Left hindlimb (tissue), 1 donor: Measurements from ENCODE around the gene CSTA.

Source experiments
- DNase-seq: peaks from one replicate; pipeline ENCODE4 v3.0.0-alpha.2; 2018

CSTA gene

GRCh38 chr3:122324871-122325323 lies at the start of gene CSTA:
TSS of gene CSTA (plus strand) at chr3:122325248. CDS start at chr3:122325293, 45 bp downstream.
- DNase-seq, result no peak

- DNase-seq, result no peak
These were observed 43.2 kb upstream of the CSTA start for GRCh38 chr3:122281891-122282290.

DNA sequence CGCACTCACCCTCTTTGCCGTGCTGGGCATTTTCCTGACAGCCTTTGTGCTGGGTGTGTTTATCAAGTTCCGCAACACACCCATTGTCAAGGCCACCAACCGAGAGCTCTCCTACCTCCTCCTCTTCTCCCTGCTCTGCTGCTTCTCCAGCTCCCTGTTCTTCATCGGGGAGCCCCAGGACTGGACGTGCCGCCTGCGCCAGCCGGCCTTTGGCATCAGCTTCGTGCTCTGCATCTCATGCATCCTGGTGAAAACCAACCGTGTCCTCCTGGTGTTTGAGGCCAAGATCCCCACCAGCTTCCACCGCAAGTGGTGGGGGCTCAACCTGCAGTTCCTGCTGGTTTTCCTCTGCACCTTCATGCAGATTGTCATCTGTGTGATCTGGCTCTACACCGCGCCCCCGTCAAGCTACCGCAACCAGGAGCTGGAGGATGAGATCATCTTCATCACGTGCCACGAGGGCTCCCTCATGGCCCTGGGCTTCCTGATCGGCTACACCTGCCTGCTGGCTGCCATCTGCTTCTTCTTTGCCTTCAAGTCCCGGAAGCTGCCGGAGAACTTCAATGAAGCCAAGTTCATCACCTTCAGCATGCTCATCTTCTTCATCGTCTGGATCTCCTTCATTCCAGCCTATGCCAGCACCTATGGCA lies 41.1 kb upstream of the CSTA start:
- no peak for DNase-seq

DNA sequence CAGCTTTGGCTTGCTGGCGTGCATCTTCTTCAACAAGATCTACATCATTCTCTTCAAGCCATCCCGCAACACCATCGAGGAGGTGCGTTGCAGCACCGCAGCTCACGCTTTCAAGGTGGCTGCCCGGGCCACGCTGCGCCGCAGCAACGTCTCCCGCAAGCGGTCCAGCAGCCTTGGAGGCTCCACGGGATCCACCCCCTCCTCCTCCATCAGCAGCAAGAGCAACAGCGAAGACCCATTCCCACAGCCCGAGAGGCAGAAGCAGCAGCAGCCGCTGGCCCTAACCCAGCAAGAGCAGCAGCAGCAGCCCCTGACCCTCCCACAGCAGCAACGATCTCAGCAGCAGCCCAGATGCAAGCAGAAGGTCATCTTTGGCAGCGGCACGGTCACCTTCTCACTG lies 40.6 kb upstream of the CSTA start:
- DNase-seq, result no peak

- no peak for DNase-seq
These were observed 30.7 kb upstream of the CSTA start for GRCh38 chr3:122294359-122294758.

- no peak for DNase-seq
These were observed 29.6 kb upstream of the CSTA start for GRCh38 chr3:122295266-122296062.

- DNase-seq, result no peak
These were observed 26.8 kb upstream of the CSTA start for GRCh38 chr3:122298239-122298638.

GRCh38 chr3:122299215-122299614 lies 25.8 kb upstream of the CSTA start:
- no peak for DNase-seq

DNA sequence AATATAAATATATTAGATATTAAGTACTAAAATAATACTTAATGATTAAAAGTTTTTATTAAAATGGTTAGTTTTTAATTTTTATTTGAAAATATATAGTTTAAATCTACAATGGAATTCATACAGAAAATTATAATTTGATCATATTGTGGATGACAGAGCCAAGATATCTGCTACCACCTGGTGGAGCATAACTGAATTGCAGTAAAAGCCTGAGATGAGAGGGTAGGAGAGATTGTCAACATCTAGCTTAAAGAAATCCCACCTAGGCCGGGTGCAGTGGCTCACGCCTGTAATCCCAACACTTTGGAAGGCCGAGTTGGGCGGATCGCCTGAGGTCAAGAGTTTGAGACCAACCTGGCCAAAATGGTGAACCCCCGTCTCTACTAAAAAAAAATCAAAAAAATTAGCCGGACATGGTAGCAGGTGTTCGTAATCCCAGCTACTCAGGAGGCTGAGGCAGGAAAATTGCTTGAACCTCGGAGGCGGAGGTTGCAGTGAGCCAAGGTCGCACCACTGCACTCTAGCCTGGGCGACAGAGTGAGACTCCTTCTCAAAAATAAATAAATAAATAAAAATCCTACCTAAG lies 25.1 kb upstream of the CSTA start:
- no peak for DNase-seq

- DNase-seq, result no peak
These were observed 24.0 kb upstream of the CSTA start for GRCh38 chr3:122301063-122301462.

DNA sequence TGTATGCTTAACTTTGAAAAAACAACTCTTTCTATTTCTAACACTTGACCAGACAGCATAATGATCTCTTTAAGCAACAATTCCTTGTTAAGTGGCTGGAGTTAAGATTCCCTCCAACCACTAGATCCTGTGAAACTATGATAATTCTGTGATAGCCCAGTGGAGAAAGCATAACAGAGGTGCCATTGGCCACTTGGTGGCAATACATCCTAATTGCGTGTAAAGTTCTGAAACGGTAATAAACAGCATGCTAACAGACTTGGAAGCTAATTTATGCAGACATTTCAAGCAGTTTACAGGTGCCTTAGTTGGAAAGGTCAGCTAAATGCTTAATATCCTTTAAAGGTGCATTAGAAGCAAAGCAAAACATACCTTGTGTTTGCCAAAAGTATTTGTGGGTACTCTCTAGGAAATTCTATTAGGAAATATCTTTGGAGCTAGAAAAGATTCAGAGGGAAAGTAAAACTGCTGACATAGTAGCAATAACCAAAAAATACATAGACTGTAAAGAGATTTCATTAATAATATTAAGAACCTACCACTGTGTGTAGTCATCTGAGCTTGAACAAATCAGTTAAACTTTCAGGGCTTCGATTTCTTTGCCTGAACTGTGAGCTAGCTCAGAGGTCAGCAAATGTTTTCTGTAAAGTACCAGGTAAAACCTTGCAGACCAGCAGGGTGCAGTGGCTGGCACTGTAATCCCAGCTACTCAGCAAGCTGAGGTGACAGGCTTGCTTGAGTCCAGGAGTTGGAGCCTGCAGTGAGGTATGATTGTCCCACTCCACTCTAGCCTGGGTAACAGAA lies 19.0 kb upstream of the CSTA start:
- no peak for DNase-seq

GRCh38 chr3:122306622-122306953 lies 18.5 kb upstream of the CSTA start:
- DNase-seq, result no peak

- no peak for DNase-seq
These were observed 17.9 kb upstream of the CSTA start for GRCh38 chr3:122307094-122307687.

GRCh38 chr3:122307976-122308375 lies 17.1 kb upstream of the CSTA start:
- no peak for DNase-seq

DNA sequence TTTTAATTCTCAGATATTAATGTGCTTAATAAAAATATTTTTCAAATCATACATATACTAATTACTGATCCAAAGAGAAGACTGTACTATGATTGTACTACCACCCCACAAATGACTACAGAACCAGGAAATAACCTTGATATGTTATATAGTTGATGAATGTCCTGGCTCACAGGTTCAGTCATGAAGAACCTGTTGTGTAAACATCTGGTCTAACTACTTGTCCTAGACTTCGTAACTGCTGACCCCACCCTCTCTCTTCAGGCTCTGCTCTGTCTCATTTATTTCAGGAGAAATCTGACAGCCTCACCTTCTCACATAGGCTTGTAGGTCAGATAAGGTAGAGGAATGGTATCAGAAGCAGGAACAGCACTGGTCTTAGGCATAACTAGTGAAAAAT lies 14.7 kb upstream of the CSTA start:
- no peak for DNase-seq

DNA sequence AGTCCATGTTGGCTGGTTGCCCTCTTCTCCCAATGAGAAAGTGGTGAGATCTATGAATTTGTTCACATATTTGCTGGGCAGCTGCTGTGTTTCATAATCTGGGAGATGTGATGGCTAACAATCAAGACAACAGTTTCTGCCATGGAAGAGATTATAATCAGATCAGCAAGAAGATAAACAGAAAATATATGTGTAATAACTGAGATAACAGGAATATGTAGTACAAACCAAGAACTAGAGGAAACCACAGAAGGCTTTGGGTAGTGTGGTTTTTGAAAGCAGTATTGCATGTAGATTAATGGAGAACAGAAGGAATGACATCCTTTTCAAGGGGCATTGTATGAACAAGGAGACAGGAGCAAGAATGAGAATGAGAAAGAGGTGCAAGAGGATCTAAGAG lies 12.2 kb upstream of the CSTA start:
- no peak for DNase-seq

DNA sequence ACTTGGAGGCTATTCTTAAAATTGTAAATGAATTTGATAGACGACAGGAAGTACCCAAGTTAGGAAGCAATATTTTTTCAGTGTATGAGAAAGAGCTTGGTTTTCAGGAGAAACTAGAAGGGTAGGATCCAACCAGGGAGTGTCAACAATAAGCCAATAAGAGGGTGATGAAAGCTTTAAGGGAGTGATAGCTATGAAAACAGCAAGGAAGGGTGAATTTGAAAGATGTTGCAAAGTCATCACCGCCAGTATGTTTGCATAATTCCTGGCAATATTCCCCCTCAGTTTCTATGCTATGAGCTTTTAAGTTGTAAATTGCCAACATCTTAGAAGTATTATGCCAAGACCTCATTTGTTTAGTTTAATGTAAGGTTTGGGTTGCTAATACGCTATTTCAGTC lies 11.8 kb upstream of the CSTA start:
- DNase-seq, result no peak

DNA sequence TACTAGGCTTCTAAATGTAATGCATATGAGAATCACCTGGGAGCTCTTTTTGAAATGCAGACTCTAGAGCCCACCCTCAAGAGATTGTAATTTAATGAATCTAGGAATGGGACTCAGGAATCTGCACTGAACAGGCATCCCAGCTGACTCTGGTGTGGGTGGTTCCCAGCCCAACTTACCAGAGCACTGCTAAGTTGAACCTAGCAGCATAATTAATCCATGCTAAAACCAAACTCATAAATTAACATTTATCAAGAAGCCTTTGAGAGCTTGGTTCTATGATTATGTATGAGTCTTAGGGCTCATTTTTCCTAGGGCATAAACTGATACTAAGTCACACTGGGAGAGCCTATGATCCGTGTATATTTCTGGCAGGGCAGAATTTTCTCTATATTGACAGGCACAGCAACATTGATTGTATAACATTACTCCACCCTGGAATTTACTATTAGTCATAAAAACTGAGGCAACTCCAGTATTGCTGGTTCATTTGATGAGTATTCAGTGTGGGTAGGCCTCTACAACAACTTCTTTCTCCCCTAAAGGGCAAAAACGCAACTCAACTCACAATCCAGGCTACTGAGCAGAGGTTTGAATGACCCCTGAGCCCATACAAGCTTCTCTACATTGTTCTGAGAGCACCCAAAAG lies 10.7 kb upstream of the CSTA start:
- DNase-seq, result no peak

- no peak for DNase-seq
These were observed 9.4 kb upstream of the CSTA start for GRCh38 chr3:122315619-122316018.

GRCh38 chr3:122316368-122316767 lies 8.7 kb upstream of the CSTA start:
- no peak for DNase-seq

GRCh38 chr3:122318620-122319019 lies 6.4 kb upstream of the CSTA start:
- no peak for DNase-seq
